Caco-2 (cell line): ENCODE results near the gene TRMT112. TPM values are rescaled to one million over a fixed set of nuclear protein-coding genes. Genes with fewer than 3 reads are reported as not detected.

Experiments used
- BruUV-seq: library from RNA; stranded (reverse); fragments of 400-500 nt; replicated peaks from 2 replicates; lab custom pipeline; 2021; lab: Mats Ljungman, UMichigan
- CTCF ChIA-PET: fragments of 300-600 bp; sonication (Branson Sonifier 250); formaldehyde crosslinking; loops from one replicate; lab custom pipeline; 2022; ENCODE audit warnings: antibody characterized with exemption; lab: Charles Lee
- POLR2A ChIA-PET: fragments of 300-600 bp; sonication (Branson Sonifier 250); formaldehyde crosslinking; loops from one replicate; lab custom pipeline; 2022; ENCODE audit warnings: antibody characterized with exemption; lab: Charles Lee
- DNase-seq, 2 experiments: peaks; one replicate each; pipeline versions ENCODE4 v3.0.0 to v3.0.0-alpha.2; 2020 to 2022
- H3K27me3 ChIP-seq: replicated peaks from 2 replicates; pipeline ENCODE4 v1.6.0; 2011; ENCODE audit warnings: low read length; ENCODE audit not compliant: control insufficient read depth, insufficient read depth
- H3K36me3 ChIP-seq: 2 replicates; pipeline ENCODE4 v1.5.1; 2011; ENCODE audit warnings: low read length; ENCODE audit not compliant: control insufficient read depth, insufficient read depth
- H3K4me1 ChIP-seq: fragments of 250-450 bp; sonication (Bioruptor Pico); 2 replicates; pipeline ENCODE4 v1.5.1; 2020; ENCODE audit warnings: mild to moderate bottlenecking
- H3K4me3 ChIP-seq: 2 replicates; pipeline ENCODE4 v1.5.1; 2011; ENCODE audit warnings: low read depth, mild to moderate bottlenecking, control low read depth, low read length
- H3K9me3 ChIP-seq: fragments of 250-450 bp; sonication (Bioruptor Pico); 2 replicates; pipeline ENCODE4 v1.5.1; 2020; ENCODE audit warnings: mild to moderate bottlenecking, moderate library complexity
- H3K27ac Mint-ChIP-seq: one replicate; pipeline ENCODE4 v1.8.0; 2022; ENCODE audit warnings: mixed read lengths; ENCODE audit not compliant: unreplicated experiment
- H3K27me3 Mint-ChIP-seq: one replicate; pipeline ENCODE4 v1.8.0; 2022; ENCODE audit warnings: mixed read lengths; ENCODE audit not compliant: insufficient read depth, unreplicated experiment
- H3K36me3 Mint-ChIP-seq: one replicate; pipeline ENCODE4 v1.8.0; 2022; ENCODE audit warnings: mild to moderate bottlenecking, mixed read lengths; ENCODE audit not compliant: insufficient read depth, unreplicated experiment
- H3K4me1 Mint-ChIP-seq: one replicate; pipeline ENCODE4 v1.8.0; 2022; ENCODE audit warnings: low read depth, mixed read lengths; ENCODE audit not compliant: unreplicated experiment
- H3K4me3 Mint-ChIP-seq: one replicate; pipeline ENCODE4 v1.8.0; 2022; ENCODE audit warnings: mild to moderate bottlenecking, moderate library complexity, mixed read lengths; ENCODE audit not compliant: unreplicated experiment
- H3K9me3 Mint-ChIP-seq: one replicate; pipeline ENCODE4 v1.8.0; 2022; ENCODE audit warnings: mixed read lengths; ENCODE audit not compliant: unreplicated experiment
- CTCF ChIP-seq, 2 experiments: fragments of 200-600 bp in 1 of 2; IDR thresholded peaks; 1 replicate in 1 of 2; 2 replicates in 1 of 2; pipeline versions ENCODE4 v1.5.1 to v1.8.0; 2011 to 2022; ENCODE audit warnings: antibody characterized with exemption in 1 of 2, control low read depth in 1 of 2, inconsistent platforms in 1 of 2, low read depth in 1 of 2, low read length in 1 of 2, mild to moderate bottlenecking in 1 of 2, moderate library complexity in 1 of 2; ENCODE audit not compliant: insufficient read depth in 1 of 2, severe bottlenecking in 1 of 2, unreplicated experiment in 1 of 2
- intact Hi-C: fragments of 100-400 bp; cut with micrococcal nuclease; formaldehyde crosslinking; loops from one replicate; pipeline ENCODE4 v1.10.0; 2022; ENCODE audit not compliant: unreplicated experiment
- total RNA-seq: library from RNA; stranded (reverse); gene quantifications from 2 replicates; pipeline ENCODE4 v1.2.3, GENCODE V29; 2022

The TRMT112 gene
- total RNA-seq, 1 experiment from 2014 or later = 246 TPM

GRCh38 chr11:64357904-64358535 lies 40.7 kb upstream of the TRMT112 start:
- H3K4me3 ChIP-seq = peak overlapping the region; percentile 99
- DNase-seq = peak; percentile 62 to 74
- H3K9me3 ChIP-seq = no peaks in the 10 kb centered on the region
- no peaks in the 10 kb centered on the region for H3K9me3 Mint-ChIP-seq
- ChIA-PET CTCF (interaction anchor here (0.5 to 6.1 kb wide), 6 partner anchors 27 to 91 kb away, joined by 3 to 274 read pairs (median 11); partner anchors contain the start of genes PRDX5 and TRMT112), POLR2A (interaction anchor here (2.8 kb wide), 1 partner anchor 40 kb away, joined by 18 read pairs; the partner anchor contains the start of genes PRDX5 and TRMT112)
- peaks cover 29% of the 10 kb centered on the region for H3K4me1 Mint-ChIP-seq
- TF ChIP-seq CTCF (IDR thresholded peaks at IDR 0.05; ENCODE audit: insufficient read depth in 1 of 2, low read depth in 1 of 2, low read length in 1 of 2, severe bottlenecking in 1 of 2, unreplicated experiment in 1 of 2) = no peak
- H3K36me3 ChIP-seq = peaks cover 7% of the 10 kb centered on the region
- H3K27me3 ChIP-seq = no peaks in the 10 kb centered on the region
- no peaks in the 10 kb centered on the region for H3K27me3 Mint-ChIP-seq
- H3K36me3 Mint-ChIP-seq = peaks cover 36% of the 10 kb centered on the region
- intact Hi-C loops = loop anchor here (1.0 to 10.0 kb wide), 4 partner anchors 48 to 297 kb away; no protein-coding TSS in a partner anchor
- BruUV-seq = no TSS peak
- H3K4me1 ChIP-seq = peaks cover 46% of the 10 kb centered on the region
- H3K27ac Mint-ChIP-seq = peak overlapping the region; percentile 86
- H3K4me3 Mint-ChIP-seq = peak overlapping the region; percentile 99

- Histone ChIP-seq H3K4me3 (no peak overlapping the region), H3K9me3 (no peaks in the 10 kb centered on the region), H3K4me1 (peaks cover 46% of the 10 kb centered on the region), H3K27me3 (no peaks in the 10 kb centered on the region), H3K36me3 (peaks cover 5% of the 10 kb centered on the region)
- H3K27ac Mint-ChIP-seq = peak overlapping the region; percentile 86
- no TSS peak for BruUV-seq
- H3K27me3 Mint-ChIP-seq = no peaks in the 10 kb centered on the region
- H3K4me3 Mint-ChIP-seq = peak overlapping the region; percentile 99
- peaks cover 29% of the 10 kb centered on the region for H3K4me1 Mint-ChIP-seq
- POLR2A ChIA-PET = interaction anchor here (2.8 kb wide), 1 partner anchor 40 kb away, joined by 18 read pairs; the partner anchor contains the start of genes PRDX5 and TRMT112
- DNase-seq = no peak
- intact Hi-C loops = loop anchor here (5.0 to 10.0 kb wide), 2 partner anchors 85 to 297 kb away; no protein-coding TSS in a partner anchor
- no peaks in the 10 kb centered on the region for H3K9me3 Mint-ChIP-seq
- peaks cover 30% of the 10 kb centered on the region for H3K36me3 Mint-ChIP-seq
- CTCF ChIA-PET = interaction anchor here (1.5 to 6.1 kb wide), 5 partner anchors 40 to 168 kb away, joined by 4 to 274 read pairs (median 18); partner anchors contain the start of genes PRDX5 and TRMT112
- no peak for TF ChIP-seq CTCF (IDR thresholded peaks at IDR 0.05; ENCODE audit: insufficient read depth in 1 of 2, low read depth in 1 of 2, low read length in 1 of 2, severe bottlenecking in 1 of 2, unreplicated experiment in 1 of 2)
These were observed 40.1 kb upstream of the TRMT112 start for GRCh38 chr11:64357446-64357845.
